Tibial artery (tissue), 4 donors: ENCODE measurements around the gene SAXO1.

ENCODE experiments used
- DNase-seq, 2 donors: peaks; one replicate each; pipeline ENCODE4 v3.0.0-alpha.2; 2019
- H3K27ac ChIP-seq, 2 donors: fragments of 200-600 bp; sonication (generic) in 1 of 2; 1 replicate in 1 of 2; 2 replicates in 1 of 2; pipeline ENCODE4 v1.5.1; 2018 to 2019; ENCODE audit warnings: mild to moderate bottlenecking in 1 of 2
- H3K27me3 ChIP-seq, 2 donors: fragments of 200-600 bp; sonication (generic) in 1 of 2; one replicate each; pipeline versions ENCODE4 v1.5.1 to v1.6.0; 2016 to 2019
- H3K36me3 ChIP-seq, 3 donors: fragments of 200-600 bp; sonication (generic) in 2 of 3; one replicate each; pipeline ENCODE4 v1.5.1; 2016 to 2019; ENCODE audit warnings: mild to moderate bottlenecking in 2 of 3
- H3K4me1 ChIP-seq, 4 donors: fragments of 200-600 bp; sonication (generic) in 2 of 4; 1 replicate in 3 of 4; 2 replicates in 1 of 4; pipeline ENCODE4 v1.5.1; 2016 to 2019
- H3K4me3 ChIP-seq, 2 donors: fragments of 200-600 bp; sonication (generic) in 1 of 2; 1 replicate in 1 of 2; 2 replicates in 1 of 2; pipeline ENCODE4 v1.5.1; 2018 to 2019; ENCODE audit warnings: mild to moderate bottlenecking in 2 of 2
- H3K9me3 ChIP-seq, 3 donors: fragments of 200-600 bp; sonication (generic) in 1 of 3; one replicate each; pipeline ENCODE4 v1.5.1; 2016 to 2019
- CTCF ChIP-seq, 2 experiments: fragments of 200-600 bp in 1 of 2; fragments of 450-650 bp in 1 of 2; IDR thresholded peaks; one replicate each; pipeline ENCODE4 v1.5.1; 2017 to 2019; ENCODE audit warnings: antibody characterized with exemption in 2 of 2, mild to moderate bottlenecking in 1 of 2, moderate library complexity in 1 of 2
- intact Hi-C: fragments of 100-400 bp; cut with DNase I; formaldehyde crosslinking; loops from one replicate; pipeline ENCODE4 v1.15.0; 2023; ENCODE audit warnings: low total_unique reads

SAXO1 gene

GRCh38 chr9:18969128-18969527 lies 63.9 kb downstream of the SAXO1 start:
- H3K9me3 ChIP-seq: no peaks in the 10 kb centered on the region
- H3K4me3 ChIP-seq: no peak overlapping the region
- H3K27ac ChIP-seq: no peak overlapping the region
- no peaks in the 10 kb centered on the region for H3K36me3 ChIP-seq
- H3K4me1 ChIP-seq: no peaks in the 10 kb centered on the region
- intact Hi-C loops: no loop called here
- H3K27me3 ChIP-seq: no peaks in the 10 kb centered on the region
- no peak for DNase-seq
- no peak for TF ChIP-seq CTCF (IDR thresholded peaks at IDR 0.05)

- Histone ChIP-seq H3K27ac (no peak overlapping the region), H3K9me3 (no peaks in the 10 kb centered on the region), H3K4me1 (no peaks in the 10 kb centered on the region), H3K27me3 (no peaks in the 10 kb centered on the region), H3K36me3 (no peaks in the 10 kb centered on the region), H3K4me3 (no peak overlapping the region)
- DNase-seq: no peak
- intact Hi-C loops: no loop called here
- no peak for TF ChIP-seq CTCF (IDR thresholded peaks at IDR 0.05)
Measured at GRCh38 chr9:18955626-18956025, 77.4 kb downstream of the SAXO1 start.

- Histone ChIP-seq H3K27ac (no peak overlapping the region), H3K4me1 (no peaks in the 10 kb centered on the region), H3K9me3 (no peaks in the 10 kb centered on the region), H3K4me3 (no peak overlapping the region), H3K36me3 (no peaks in the 10 kb centered on the region), H3K27me3 (no peaks in the 10 kb centered on the region)
- no peak for DNase-seq
- TF ChIP-seq CTCF (IDR thresholded peaks at IDR 0.05): no peak
- intact Hi-C loops: no loop called here
Measured at GRCh38 chr9:18951936-18952335, 81.1 kb downstream of the SAXO1 start.

GRCh38 chr9:18947892-18948339 lies 85.1 kb downstream of the SAXO1 start:
- Histone ChIP-seq H3K9me3 (no peaks in the 10 kb centered on the region), H3K36me3 (no peaks in the 10 kb centered on the region), H3K27me3 (no peaks in the 10 kb centered on the region), H3K4me3 (no peak overlapping the region), H3K4me1 (no peaks in the 10 kb centered on the region), H3K27ac (no peak overlapping the region)
- DNase-seq: peak in 1 of 2 donors; percentile 28
- intact Hi-C loops: no loop called here
- no peak for TF ChIP-seq CTCF (IDR thresholded peaks at IDR 0.05)

GRCh38 chr9:18942801-18943200 lies 90.2 kb downstream of the SAXO1 start:
- Histone ChIP-seq H3K27ac (no peak overlapping the region), H3K9me3 (no peaks in the 10 kb centered on the region), H3K4me1 (no peaks in the 10 kb centered on the region), H3K4me3 (no peak overlapping the region), H3K36me3 (no peaks in the 10 kb centered on the region), H3K27me3 (no peaks in the 10 kb centered on the region)
- no peak for DNase-seq
- intact Hi-C loops: no loop called here
- no peak for TF ChIP-seq CTCF (IDR thresholded peaks at IDR 0.05)

- Histone ChIP-seq H3K4me3 (no peak overlapping the region), H3K27ac (no peak overlapping the region), H3K9me3 (no peaks in the 10 kb centered on the region), H3K4me1 (no peaks in the 10 kb centered on the region), H3K27me3 (no peaks in the 10 kb centered on the region), H3K36me3 (no peaks in the 10 kb centered on the region)
- no peak for DNase-seq
- TF ChIP-seq CTCF (IDR thresholded peaks at IDR 0.05): no peak
- intact Hi-C loops: no loop called here
Measured at GRCh38 chr9:18941060-18941740, 91.8 kb downstream of the SAXO1 start.
